Astrocyte of the hippocampus (primary cell): ENCODE results near the gene MED16.
A peak's percentile ranks its signal among the peaks of the same experiment; 100 is the strongest.

ENCODE experiments used
- DNase-seq: peaks from one replicate; pipeline ENCODE4 v3.0.0; 2011; ENCODE audit warnings: low read depth, low spot score

The MED16 gene

DNA sequence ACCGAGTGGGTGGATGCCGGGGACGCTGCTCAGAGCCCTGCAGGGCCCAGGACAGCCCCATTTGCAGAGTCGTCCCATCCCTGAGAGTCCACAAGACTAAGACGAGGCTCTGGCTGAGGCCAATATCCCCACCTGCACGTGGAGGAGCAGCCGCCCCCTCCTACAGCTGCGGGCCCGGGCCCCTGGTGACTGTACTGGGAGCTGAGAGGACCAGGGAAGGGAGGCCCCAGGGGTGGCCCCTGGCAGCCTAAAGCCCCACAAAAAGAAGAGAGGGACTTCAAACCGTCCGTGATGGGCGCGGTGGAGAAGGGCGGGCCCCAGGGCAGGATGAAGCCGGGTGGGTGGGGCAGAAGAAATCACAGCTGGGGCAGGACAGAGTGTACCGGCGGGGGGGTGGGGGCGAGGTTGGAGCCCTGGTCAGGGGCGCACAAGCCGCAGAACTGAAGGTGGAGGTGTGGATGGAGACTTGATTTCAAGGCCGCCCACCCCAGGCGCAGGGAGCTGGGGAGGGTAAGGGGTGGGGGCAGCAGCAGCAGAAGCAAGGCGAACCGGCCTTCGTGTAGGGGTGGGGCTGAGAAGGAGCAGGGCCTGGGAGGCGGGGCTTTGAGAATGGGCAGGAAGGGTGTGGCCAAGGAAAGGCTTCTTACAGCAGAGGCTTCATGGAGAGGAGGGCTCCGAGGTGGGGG lies 20.6 kb downstream of the MED16 start:
- DNase-seq = no peak

GRCh38 chr19:871446-872265 lies 21.3 kb downstream of the MED16 start:
- DNase-seq = no peak

DNA sequence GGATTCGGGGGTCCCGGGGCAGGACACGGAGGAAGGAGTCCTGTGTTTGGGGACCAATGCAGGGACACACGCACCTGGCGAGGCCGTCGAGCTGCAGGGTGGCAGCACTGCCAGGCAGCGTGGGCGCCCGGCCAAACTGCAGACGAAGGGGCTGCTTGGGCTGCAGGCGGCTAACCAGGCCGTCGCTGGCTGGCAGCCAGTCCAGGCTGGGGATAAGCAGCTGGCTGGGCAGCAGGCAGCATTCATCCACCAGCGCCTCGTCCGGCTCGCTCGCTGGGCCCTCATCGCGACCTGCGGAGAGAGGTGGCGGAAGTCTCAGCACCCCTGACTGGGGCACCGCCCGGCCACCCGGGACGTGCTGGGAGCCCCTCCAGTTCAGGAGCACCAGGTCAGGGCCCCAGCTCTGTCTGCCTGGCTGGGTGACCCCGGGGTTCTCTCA lies 22.0 kb downstream of the MED16 start:
- DNase-seq = peak; percentile 91

DNA sequence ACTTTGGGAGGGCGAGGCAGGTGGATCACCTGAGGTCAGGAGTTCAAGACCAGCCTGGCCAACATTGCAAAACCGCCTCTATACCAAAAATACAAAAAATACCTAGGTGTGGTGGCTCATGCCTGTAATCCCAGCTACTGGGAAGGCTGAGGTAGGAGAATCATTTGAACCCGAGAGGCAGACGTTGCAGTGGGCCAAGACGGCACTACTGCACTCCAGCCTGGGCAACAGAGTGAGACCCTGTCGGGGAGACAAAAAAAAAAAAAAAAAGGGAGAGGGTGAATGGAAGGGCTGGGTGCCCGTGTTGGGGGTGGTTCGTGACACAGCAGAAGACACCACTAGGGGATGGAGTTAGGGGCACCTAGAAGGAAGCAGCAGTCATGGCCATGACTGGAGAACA lies 22.7 kb downstream of the MED16 start:
- no peak for DNase-seq

DNA sequence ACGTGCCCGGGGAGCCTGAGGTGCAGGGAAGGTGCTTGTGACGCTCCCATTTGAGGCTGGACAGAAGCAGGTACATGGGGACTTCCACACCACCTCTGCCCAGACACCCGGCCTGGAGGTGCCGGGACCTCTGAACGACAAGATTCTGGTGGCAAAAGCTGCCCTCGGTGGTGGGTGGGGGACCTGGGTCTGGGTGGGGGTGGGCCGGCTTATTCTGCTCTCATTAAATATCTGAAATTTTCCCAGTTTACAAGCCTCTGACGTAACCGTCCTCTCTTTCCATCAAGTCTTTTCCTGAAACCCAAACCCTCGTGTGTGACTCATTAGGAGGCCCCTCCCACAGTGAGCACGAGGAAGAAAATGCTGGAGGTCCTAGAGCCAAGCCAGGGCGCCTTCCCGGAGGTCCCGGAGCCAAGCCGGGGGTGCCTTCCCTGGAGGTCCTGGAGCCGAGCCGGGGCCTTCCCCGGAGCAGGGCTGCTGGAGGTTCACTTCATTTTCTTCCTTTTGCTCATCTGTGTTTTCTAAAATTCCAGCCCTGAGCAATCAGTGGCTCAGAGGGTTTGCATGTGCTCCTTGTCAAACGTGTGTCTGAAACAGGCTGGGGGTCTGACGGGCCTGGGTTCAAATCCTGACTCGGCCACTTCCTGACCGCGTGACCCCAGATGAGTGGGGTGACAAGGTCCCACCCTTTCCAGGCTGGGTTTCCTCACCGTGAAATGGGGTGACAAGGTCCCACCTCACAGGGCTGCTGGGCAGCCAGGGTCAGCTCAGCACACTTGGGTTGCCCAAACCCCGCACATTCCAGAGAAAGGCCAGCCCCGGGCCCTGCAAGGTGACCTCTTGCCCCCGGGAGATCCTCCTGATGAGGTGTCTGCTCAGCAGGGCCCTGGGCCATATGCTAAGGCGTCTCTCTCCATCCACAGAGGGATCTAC lies 23.5 kb downstream of the MED16 start:
- peak; percentile 95 for DNase-seq

GRCh38 chr19:868458-869244 lies 24.3 kb downstream of the MED16 start:
- DNase-seq = no peak

DNA sequence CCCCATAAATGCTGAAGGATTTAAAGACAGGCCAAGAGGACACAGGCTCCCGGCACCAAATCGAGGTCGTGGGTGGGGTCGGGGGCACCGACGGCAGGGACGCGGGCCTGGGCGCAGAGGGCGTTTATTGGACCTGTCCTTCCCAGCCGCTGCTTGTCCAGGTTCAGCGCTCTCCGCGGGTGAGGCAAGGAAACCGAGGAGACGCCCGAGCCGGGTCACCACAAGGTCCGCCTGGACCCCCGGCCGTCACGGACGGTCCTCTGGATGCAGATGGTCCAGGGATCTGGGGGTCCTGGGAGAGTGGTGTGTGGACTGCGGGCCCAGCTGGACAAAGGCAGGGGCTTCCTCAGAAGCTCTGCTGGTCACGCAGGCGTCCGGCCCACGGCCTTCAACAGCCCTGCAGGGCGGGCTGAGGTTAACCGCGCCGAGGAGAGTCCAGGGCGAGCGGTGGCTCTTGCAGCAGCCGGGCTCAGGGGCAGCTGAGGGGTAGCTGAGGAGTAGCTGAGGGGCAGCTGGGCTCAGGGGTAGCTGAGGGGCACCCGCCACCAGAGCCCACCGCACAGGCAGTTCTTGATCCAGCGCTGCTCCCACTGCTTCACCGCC lies 25.0 kb downstream of the MED16 start:
- DNase-seq = no peak

DNA sequence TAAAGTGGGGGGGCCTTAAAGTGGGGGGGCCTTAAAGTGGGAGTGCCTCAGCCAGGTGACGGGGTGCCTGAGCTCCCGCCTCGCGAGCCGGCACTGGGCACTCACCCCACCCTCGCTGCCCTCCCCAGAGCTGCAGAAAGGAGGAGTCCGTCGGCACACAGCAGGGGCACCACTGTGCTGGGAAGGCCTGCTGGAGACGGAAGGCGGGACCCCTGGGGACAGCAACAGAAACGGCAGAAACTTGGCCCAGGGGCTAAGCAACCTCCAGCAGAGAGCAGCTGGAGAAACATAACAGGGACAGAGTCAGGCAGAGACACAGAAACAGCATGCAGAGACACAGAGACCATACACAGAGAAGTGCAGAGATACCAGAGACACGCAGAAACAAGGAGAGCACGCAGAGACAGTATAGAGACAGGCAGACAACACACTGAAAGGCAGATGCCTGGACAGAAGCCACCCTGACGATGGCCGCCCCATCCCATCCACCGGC lies 25.6 kb downstream of the MED16 start:
- DNase-seq = no peak

DNA sequence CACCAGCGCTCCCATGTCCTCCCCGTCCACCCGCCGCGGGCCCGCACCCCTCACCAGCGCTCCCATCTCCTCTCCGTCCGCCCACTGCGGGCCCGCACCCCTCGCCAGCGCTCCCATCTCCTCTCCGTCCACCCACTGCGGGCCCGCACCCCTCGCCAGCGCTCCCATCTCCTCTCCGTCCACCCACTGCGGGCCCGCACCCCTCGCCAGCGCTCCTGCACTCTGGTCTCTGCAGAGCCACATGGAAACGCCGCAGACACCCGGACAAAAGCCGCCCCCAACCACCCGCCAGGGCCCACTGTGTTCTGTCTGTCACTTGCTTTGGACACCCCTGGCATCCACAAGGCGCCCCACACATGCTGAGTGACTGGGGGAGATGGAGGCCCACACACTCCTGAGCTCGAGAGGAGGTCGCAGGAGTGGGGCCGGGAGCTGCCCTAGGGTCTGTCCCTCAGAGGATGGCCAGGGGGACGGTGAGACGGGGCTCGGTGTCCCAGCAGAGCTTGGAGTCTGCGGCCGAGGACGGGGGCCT lies 26.2 kb downstream of the MED16 start:
- no peak for DNase-seq

DNA sequence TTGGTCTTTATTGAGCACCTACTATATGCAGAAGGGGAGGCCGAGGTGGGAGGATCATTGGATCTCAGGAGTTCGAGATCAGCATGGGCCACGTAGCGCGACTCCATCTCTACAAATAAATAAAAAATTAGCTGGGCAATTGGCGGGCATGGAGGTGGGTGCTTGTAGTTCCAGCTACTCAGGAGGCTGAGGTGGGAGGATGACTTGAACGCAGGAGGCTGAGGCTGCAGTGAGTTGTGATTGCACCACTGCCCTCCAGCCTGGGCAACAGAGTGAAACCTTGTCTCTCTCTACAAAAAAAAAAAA lies 29.7 kb downstream of the MED16 start:
- DNase-seq = no peak

- peak; percentile 51 for DNase-seq
Observed at GRCh38 chr19:862581-863314, 30.2 kb downstream of the MED16 start.

- DNase-seq = peak; percentile 35
Observed at GRCh38 chr19:861756-862580, 31.0 kb downstream of the MED16 start.

- no peak for DNase-seq
Observed at GRCh38 chr19:861141-861755, 31.7 kb downstream of the MED16 start.

DNA sequence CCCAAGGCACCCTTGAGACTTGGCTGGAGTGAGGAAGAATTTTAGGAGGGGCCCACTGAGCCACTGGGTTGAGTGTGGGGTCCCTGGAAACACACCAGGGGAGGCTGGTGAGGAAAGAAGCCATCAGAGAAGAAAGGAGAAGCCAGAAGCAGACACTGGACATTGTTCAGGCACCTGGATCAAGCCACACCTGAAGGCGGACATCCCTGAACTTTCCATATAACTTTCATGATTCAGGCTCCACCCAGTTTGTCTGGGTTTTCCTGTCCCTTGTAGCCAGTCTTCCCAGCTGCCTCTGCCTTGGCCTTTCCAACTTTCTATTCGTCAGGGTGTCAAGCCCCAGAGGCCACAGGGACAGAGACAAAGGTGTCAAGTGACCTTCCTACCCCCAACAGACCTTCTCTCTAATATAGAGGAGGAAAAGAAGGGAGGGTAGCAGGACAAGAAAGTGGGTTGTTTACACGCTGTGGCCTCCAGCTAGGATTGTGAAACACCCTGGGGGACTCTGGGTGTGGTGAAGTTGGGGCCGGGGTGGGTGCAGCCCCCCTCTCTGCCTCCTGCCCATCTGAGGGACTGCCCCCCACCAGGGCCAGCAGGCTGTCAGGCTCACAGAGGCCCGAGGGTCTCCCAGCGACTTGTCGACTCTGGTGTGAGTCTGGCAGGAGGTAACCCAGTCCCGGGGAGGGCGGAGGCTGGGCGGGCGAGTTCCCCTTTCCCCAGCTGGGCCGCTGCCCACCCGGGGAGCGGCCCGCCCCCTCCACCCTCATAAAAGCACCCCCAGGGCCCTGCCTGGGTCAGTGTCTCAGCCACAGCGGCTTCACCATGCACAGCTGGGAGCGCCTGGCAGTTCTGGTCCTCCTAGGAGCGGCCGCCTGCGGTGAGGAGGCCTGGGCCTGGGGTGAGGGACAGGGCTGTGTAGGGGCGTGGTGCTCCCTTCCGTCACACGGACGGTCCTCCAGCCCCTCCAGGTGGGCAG lies 33.8 kb downstream of the MED16 start, which contains the start of gene CFD:
Gene CFD (plus strand): TSS at position 797 of the 976 bp plus-strand sequence. CDS start 26 bp downstream, at position 823.
- DNase-seq = no peak

GRCh38 chr19:858284-858683 lies 34.7 kb downstream of the MED16 start:
- no peak for DNase-seq

DNA sequence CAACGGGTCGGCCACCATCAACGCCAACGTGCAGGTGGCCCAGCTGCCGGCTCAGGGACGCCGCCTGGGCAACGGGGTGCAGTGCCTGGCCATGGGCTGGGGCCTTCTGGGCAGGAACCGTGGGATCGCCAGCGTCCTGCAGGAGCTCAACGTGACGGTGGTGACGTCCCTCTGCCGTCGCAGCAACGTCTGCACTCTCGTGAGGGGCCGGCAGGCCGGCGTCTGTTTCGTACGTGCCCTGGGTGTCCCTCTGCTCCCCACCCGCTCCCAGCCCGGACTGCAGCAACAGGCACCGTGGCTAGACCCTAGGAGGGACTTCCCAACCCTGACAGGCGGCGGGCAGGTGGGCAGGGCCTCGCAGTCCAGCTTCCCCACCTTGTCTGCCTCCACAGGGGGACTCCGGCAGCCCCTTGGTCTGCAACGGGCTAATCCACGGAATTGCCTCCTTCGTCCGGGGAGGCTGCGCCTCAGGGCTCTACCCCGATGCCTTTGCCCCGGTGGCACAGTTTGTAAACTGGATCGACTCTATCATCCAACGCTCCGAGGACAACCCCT lies 37.3 kb downstream of the MED16 start:
- DNase-seq = no peak

DNA sequence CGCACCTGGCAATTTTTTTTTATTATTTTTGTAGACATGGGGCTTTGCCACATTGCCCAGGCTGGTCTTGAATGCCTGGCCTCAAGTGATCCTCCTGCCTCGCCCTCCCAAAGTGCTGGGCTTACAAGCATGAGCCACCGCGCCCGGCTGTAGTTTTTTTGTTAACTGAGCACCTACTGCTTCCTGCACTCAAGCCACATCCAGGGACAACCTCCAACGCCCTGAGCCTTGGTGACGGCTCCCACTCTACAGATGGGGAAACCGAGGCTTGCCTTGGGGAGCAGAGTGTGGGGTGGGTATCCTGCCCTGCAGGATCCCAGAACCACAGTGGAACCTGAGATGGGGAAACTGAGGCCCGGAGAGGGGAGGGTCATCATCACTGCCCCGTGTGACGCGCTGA lies 37.8 kb downstream of the MED16 start:
- no peak for DNase-seq
